Occipital lobe (tissue), 2 donors: ENCODE data around the gene CCDC124. TPM values are rescaled to one million over a fixed set of nuclear protein-coding genes. Genes with fewer than 3 reads are reported as not detected.
"Not testable (repeated sequence)": the region's sequence is repeated elsewhere in the genome, so short reads cannot be mapped to it uniquely, and the experiment has no call there.

Source experiments
- DNase-seq: peaks from one replicate; lab custom pipeline; 2025; lab: John Stamatoyannopoulos, UW
- total RNA-seq: library from RNA; depleted of rRNA; stranded (reverse); fragments of >200 nt; gene quantifications from one replicate; pipeline ENCODE4 v1.2.3, GENCODE V29; 2014

Gene CCDC124, protein sequence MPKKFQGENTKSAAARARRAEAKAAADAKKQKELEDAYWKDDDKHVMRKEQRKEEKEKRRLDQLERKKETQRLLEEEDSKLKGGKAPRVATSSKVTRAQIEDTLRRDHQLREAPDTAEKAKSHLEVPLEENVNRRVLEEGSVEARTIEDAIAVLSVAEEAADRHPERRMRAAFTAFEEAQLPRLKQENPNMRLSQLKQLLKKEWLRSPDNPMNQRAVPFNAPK
- total RNA-seq: 13.9 TPM

GRCh38 chr19:17932485-17933338, at the start of gene CCDC124:
TSS of gene CCDC124 (plus strand) at chr19:17933015. CDS start at chr19:17936421, 3,406 bp downstream.
- DNase-seq: peak; percentile 79

DNA sequence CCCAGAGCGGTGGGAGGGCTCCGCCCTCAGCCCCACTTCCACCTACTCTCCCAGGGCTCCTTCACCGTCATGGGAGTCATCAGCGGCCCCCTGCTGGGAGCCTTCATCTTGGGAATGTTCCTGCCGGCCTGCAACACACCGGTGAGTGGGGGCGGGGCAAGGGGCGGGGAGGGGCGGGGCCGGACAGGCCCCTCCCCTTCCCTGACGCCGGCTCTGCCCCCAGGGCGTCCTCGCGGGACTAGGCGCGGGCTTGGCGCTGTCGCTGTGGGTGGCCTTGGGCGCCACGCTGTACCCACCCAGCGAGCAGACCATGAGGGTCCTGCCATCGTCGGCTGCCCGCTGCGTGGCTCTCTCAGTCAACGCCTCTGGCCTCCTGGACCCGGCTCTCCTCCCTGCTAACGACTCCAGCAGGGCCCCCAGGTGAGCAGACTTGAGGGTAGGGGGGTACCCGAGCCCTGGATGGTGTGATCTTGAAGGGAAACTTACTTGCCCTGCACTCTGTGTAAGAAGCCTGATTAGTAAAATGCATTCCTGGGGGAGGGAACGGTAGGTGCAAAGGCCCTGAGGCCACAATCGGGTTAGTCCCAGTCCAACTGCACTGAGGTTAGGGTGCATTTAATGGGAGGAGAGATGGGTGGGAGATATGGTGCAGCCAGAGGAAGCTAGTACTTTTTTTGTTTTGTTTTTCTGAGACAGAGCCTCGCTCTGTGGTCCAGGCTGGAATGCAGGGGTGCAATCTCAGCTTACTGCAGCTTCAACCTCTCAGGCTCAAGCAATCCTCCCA, 49.0 kb upstream of the CCDC124 start:
- DNase-seq: no peak

- no peak for DNase-seq
Observed at GRCh38 chr19:17886515-17886914, 46.3 kb upstream of the CCDC124 start.

DNA sequence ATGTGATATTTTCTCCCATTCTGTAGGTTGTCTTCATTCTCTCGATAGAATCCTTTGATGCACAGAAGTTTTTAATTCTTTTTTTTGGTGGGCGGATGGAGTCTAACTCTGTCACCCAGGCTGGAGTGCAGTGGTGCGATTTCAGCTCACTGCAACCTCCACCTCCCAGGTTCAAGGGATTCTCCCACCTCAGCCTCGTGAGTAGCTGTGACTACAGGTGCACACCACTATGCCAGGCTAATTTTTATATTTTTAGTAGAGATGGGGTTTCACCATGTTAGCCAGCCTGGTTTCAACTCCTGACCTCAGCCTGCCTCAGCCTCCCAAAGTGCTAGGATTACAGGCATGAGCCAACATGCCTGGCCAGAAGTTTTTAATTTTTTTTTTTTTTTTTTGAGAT, 45.6 kb upstream of the CCDC124 start:
- not testable (repeated sequence) for DNase-seq

- no peak for DNase-seq
Observed at GRCh38 chr19:17888260-17888659, 44.6 kb upstream of the CCDC124 start.

DNA sequence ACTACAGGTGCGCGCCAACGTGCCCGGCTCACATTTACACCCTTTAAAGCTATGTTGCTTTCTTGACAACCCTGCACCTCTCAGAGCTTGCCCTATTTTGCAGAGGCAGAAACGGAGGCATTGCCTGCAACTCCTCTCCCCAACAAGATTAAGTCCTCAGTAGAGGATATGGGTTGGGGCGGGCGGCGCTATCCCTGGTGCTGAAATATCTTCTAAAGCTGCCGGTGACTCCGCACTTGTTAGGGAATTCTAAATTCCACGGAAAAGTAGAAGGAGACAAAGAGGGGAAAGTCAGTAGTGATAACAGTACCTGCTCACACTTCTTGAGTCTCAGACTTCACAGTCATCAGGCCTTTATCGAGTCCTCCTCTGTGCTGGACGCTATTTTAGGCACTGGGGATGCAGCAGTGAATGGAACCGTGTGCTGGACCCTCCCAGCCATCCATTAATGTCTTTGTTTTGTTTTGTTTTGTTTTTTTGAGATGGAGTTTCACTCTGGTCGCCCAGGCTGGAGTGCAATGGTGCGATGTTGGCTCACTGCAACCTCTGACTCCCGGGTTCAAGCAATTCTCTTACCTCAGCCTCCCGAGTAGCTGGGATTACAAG, 43.1 kb upstream of the CCDC124 start:
- DNase-seq: no peak

- no peak for DNase-seq
Observed at GRCh38 chr19:17893766-17894165, 39.0 kb upstream of the CCDC124 start.

DNA sequence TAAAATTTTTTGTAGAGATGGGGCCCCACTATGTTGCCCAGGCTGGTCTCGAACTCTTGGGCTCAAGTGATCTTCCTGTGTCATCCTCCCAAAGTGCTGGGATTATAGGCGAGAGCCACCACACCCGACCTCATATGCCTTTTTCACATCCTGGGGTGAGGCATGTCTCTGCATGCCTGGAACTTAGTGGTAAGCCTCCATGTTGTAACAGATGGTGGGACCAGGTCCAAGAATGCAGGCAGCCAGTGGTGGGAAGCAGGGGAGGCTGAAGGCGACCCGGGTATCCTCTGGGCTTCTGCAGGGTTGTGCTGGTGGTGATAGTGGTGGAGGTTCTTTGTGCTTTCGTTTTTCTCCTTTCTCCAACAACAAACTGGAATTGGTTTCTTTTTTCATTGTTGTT, 30.1 kb upstream of the CCDC124 start:
- DNase-seq: no peak

- no peak for DNase-seq
Observed at GRCh38 chr19:17908244-17908643, 24.6 kb upstream of the CCDC124 start.

GRCh38 chr19:17909003-17909732, 23.6 kb upstream of the CCDC124 start:
- no peak for DNase-seq

GRCh38 chr19:17910791-17911360, 21.9 kb upstream of the CCDC124 start:
- DNase-seq: no peak

- DNase-seq: no peak
Observed at GRCh38 chr19:17915940-17916593, 16.7 kb upstream of the CCDC124 start.

DNA sequence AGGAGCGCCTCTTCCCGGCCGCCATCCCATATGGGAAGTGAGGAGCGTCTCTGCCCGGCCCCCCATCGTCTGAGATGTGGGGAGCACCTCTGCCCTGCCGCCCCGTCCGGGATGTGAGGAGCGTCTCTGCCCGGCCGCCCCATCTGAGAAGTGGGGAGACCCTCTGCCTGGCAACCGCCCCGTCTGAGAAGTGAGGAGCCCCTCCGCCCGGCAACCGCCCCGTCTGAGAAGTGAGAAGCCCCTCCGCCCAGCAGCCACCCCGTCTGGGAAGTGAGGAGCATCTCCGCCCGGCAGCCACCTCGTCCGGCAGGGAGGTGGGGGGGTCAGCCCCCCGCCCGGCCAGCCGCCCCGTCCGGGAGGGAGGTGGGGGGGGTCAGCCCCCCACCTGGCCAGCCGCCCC, 14.7 kb upstream of the CCDC124 start:
- not testable (repeated sequence) for DNase-seq

DNA sequence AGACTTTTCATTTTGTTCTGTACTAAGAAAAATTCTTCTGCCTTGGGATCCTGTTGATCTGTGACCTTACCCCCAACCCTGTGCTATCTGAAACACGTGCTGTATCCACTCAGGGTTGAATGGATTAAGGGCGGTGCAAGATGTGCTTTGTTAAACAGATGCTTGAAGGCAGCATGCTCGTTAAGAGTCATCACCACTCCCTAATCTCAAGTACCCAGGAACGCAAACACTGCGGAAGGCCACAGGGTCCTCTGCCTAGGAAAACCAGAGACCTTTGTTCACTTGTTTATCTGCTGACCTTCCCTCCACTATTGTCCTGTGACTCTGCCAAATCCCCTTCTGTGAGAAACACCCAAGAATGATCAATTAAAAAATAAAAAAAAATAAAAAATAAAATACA, 13.7 kb upstream of the CCDC124 start:
- DNase-seq: not testable (repeated sequence)

- DNase-seq: no peak
Observed at GRCh38 chr19:17920527-17920926, 12.3 kb upstream of the CCDC124 start.

GRCh38 chr19:17922138-17922537, 10.7 kb upstream of the CCDC124 start:
- DNase-seq: no peak

DNA sequence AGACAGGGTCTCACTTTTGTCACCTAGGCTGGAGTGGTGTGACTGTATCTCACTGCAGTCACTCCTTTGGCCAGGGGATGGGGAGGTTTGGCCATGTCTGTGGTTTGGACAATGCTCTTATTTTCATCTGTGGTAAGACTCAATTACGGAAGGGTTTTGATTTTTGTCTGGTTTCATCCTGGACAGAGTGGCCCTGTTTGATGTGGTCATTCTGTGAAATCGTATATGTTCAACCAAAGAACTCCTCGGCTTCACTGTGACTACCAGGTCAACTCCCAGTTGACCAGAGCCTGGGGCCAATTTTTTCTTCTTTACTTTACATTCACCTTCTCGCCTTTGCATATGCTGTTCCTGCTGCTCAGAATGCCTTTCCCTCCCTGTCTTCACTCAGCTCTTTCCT, 6.8 kb upstream of the CCDC124 start:
- DNase-seq: no peak

GRCh38 chr19:17929056-17929455, 3.8 kb upstream of the CCDC124 start:
- DNase-seq: no peak

- no peak for DNase-seq
Observed at GRCh38 chr19:17931532-17932191, 1.2 kb upstream of the CCDC124 start.
